Stimulated activated CD4-positive, alpha-beta T cell treated with anti-CD3 and anti-CD28 coated beads, Interleukin-4, amount 100 ng/mL, for 24 hours (primary cell): ENCODE results near the gene PDGFRB.

Experiments used
- DNase-seq: peaks from one replicate; pipeline ENCODE4 v3.0.0-alpha.2; 2020

Gene PDGFRB

DNA sequence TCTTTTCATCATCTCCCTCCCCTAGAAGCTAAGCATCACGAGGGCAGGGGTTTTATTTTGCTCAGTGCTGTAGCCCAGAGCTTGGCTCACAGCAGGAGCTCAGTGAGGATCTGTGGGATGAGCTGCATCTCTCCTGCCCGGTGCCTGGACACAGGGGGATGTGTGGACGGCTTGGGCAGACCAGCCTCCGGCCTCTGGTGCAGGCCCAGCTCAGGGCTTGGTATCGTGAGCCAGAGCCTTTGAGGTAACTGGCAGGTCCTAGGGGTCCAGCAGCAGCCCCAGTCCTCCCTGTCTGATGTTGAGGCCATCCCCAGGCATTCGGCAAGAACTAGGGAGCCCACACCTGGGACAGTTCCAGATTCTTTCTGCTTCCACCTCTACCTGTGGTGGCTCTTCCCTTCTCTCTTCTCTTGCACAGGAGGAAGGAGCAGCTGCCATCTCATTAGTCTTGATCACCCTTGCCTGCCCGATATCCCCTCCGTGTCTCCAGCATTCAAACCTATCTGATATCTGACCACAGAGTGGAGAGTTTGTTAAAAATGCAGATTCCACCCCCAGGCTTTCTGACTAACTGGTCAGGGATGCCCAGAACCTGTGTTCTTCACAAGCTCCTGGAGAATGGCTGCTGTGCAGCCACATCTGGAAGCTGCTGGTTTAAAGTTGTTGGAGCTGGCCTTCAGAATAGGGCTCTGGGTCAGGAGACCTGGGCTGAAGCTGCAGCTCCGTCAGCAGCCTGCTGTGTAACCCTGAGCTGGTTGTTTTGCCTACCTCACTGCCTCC is 26.3 kb upstream of the PDGFRB start:
- no peak for DNase-seq

DNA sequence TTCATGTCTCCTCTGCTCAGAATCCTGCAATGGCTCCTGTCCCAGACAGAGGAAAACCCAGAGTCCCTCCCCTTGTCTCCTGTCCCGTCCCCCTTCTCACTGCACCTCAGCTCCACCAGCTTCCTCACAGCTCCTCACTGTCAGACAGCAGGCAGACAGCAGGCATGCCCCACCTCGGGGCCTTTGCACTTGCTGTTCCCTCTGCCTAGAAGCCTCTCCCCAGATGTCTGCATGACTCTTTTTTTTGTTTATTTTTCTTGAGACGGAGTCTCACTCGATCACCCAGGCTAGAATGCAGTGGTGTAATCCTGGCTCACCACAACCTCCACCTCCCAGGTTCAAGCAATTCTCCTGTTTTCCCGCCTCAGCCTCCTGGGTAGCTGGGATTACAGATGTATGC is 25.4 kb upstream of the PDGFRB start:
- DNase-seq = no peak

DNA sequence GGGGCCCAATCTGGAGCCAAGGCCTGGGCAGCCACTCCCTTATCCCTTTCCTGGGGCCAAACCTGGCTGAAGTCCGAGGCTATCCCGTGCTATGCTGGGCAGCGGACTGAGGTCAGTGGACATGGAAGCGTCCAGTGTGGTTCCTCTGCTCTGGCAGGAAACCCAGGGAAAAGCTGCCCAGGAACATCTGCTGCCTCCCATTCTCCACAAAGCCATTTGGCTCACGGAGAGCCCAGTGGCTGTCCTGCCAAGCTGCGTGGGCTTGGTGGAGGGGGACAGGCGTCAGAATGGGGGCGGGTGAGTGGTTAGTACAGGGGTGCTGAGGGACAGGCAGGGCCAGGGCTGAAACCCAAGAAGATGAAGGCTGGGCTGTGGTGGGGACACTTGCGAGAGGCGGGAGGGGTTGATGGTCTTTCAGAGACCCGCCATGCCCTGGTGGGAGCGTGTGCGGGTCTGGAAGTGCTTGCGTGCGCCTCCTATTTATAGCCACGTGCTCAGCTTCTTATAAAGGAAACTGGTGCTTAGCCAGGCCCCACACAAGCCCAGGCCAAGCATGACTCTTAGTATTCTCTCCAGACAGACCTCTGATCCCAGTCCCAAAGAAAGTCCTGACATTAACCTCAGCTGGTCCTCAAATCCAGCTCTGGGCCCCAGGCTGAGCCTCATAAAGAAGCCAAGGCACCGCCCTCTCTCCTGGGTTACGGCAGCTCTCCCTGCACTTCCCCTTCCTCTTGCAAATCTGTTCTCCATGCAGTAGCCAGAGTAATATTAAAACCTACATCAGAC is 24.8 kb upstream of the PDGFRB start:
- DNase-seq = no peak

DNA sequence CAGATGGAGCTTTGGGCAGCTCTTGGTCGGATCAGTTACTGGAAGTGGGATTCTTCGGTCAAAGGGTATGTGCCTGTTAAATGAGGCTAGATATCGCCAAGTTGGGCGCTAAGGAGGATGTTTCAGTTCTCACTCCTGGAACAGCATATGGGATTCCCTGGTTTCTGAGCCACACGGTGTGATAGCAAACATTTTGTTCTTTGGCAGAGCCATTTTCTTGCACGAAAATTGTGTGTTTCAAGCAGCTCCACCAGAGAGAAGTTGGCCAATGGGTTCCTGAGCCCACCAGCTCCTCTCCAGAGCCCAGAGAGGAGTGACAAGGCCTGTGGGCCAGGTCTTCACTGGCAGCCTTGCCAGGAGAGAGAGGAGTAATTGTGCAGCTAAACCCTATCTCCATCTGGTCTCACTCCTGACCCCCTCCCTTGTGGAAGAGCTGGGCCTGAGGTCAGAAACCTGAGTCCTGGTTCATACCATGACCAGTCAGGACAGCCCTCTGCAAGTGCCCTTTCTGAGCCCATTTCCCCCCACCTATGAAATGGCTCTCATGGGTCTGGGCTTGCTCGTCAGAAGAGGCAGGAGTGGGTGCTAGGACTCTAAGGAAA is 23.5 kb upstream of the PDGFRB start:
- DNase-seq = no peak

DNA sequence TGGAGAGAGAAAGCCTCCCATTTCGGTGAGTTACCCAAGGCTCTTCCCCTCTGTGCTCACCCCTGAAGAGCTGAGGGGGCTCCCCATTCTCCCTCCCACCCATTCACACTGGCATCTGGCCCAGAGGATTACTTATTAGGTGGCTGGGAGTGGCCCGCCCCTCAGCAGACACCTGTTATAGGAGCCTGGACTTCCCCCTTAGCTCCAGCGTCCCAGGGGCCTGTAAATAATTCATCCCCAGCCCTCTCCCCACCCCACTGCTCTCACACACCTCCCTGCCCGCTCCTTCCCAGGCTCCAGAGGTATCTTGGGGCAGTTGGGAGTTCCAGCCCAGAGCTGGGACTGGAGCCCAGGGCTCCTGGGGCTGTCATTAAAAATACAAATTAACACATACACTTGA is 22.6 kb upstream of the PDGFRB start:
- DNase-seq = no peak

DNA sequence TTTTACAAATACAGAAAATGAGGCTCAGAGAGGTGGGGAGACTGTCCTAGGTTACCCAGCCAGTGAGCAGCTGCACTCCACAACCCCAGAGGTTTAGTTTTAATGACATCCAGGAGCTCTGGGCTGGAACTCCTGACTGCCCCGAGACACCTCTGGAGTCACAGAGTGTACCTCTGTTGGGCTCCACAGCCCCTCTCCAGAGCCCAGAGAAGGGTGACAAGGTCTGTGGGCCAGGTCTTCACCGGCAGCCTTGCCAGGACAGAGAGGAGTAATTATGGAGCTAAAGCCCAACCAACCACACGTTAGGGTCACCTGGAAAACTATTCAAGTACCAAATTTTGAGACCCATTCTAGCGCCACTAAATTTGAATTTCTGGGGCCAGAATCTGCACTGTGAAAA is 22.1 kb upstream of the PDGFRB start:
- no peak for DNase-seq

DNA sequence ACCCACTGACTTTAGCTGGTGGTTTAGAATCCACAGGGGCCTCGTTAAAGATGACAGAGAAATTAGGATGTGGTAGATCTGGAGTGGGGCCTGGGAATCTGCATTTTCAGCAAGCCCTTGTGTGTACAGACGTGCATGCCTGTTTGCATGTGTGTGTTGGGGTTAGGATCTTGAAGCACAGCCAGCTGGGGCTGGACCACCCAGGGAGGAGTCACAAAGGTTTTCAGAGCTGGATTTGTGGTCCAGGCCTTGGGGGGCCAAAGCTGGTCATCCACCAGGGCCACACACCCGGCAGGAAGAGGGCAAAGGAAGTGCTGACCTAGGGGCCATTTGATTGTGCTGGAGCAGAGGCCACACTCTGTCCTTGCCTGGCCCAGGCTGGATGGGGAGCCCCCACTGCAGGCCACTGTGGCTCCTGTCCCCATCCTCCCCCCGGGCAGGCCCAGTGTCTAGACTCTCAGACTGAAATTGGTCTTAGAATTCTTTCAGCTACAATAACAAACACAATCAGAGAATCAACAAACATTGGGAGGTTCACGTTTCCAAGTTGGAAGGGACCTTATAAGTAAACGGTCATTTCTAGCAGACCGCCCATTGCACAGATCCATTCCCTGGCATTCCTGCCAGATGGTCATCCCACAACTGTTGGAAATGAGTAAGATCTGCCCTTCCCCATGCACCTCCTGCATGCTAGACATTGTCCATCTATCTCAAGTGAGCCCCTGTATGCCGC is 21.3 kb upstream of the PDGFRB start:
- no peak for DNase-seq

DNA sequence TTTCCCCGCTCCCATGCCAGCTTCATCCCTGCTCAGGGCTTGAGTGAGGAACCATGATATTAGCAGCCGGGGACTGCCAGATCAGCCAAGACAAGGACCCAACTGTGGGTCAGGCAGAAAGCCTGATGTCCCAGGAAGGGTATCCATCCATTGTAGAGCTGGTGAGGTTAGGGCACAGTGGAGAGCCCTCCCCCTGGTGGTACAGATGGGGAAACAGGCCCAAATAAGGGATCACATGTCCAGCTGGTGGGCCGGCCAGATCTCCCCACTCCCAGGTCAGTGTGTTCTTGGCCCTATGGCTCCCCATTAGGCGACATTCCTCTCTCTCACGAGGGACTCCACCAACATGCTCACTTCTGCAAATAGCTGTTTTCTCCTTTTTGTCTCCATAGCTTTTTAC is 19.9 kb upstream of the PDGFRB start:
- no peak for DNase-seq

DNA sequence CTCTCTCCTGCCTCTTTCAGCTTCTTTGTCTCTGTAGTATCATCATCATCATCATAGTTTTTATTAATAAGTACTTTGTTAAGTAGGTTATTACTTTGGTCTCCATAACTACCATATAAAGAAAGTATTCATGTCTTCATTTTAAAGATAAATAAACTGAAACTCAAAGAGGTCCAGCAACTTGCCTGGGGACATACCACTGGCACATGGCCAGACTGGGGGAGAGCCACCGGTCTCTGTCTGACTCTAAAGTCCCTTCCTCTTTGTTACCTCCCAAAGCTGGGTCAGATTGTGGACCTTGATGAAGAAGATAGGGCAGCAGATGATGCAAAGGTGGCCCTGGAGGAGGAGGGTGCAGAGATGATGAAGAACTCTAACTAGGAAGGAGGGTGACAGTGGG is 19.4 kb upstream of the PDGFRB start:
- DNase-seq = no peak

DNA sequence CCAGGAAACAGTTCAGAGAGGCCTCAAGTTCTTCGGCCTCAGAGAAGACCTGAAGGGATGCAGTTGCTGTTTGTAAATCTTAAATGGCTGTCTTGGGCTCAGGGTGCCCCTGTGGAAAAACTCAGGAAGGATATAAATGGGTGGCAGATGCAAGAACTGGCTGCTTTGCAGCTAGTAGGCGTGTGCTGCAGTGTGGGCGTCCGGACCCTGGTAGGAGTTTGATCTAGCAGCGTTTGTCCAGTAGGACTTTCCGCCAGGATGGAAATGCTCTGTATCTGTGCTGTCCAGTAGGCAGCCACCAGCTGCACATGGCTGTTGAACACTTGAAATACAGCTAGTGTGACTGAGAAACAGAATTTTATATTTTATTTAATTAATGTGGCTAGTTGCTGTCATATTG is 18.6 kb upstream of the PDGFRB start:
- DNase-seq = no peak

DNA sequence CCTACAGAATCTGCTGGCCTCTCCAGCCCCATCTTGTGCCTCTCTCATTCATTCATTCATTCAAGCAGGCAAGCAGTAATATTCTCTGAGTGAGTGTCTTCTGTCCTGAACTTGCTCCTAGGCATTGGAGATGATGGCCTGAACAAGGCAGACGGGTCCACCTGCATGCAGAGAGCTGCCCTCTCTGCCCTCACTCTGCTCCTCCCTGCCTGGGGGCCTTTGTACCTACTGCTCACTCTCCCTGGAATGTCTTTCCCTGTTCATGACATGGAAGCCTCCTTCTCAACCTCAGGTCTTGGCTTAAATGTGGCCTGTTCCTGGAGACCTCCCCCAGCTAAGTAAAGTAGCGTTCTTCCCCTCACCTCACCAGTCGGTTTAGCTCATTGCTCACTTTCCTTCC is 17.5 kb upstream of the PDGFRB start:
- no peak for DNase-seq

DNA sequence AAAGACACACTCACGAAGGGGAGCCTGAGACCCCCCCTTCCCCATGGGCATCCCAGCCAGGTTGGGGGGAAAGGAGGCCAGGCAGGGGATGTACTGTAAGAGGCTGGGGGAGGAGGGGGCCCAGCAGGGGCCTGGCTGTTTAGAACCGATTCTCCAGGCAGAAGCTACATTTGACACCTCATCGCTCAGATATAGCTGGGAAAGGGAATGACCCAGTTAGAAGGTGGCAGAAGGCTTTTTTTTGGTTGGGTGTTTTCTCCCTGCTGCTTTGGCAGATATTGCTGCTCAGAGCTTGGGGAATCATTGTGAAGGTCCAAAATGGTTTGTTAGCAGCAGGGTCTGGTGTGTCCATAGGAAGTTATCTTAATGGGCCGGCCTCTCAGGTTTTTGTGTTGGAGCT is 16.9 kb upstream of the PDGFRB start:
- DNase-seq = no peak

DNA sequence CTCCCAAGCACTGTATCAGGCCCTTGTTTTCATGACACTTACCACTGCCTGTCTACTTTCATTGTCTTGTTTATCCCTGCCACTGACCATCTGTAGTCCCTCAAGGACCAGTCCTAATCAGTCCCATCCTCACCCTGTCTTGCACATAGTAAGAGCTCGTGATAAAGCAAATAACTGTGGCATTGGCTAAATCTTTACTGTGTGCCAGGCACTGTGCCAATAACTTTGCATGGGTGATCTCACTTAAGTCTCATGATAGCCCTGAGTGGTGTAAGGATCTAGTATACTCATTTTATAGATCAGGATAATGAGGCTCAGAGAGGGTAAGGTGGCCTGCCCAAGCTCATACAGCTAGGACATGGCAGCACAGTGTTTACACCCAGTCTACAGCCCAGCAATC is 16.5 kb upstream of the PDGFRB start:
- DNase-seq = no peak

DNA sequence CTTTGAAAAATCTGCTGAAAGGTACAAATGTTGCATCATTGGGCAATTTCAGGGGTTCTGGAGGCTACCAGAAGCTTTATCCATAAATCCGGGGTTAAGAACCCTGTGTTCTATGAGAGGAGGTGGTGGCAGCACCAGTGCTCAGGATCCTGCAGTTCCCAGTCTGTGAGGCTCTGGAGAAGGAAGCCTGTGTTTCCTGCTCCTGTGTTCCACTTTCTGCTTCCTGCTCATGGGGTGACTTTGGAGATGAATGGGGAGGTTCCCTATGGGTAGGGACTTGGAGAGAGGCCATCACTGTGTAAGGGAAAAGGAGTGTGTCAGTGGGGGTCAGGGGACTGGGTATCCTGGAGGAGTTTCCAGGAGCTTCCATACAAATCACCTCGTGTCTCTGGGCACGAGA is 13.2 kb upstream of the PDGFRB start:
- DNase-seq = no peak

DNA sequence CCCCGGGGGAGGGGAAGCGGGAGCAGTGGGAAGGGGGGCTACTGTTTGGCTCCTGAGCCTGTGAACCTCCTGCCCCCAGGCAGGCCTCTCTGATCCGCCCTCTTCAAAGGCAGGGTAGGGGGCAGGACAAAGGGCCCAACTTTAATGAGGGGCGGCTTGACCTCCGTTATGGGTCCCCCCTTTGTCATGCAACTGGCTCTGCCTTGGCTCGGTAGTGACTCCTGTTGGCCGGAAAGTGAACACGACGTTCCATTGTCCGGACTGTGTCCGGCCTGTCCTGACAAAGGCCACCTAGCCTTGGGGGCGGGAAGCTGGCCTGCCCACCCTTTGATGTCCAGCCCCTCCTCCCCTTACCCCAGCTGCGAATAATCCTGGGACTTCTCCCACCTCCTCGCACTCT is 12.3 kb upstream of the PDGFRB start:
- DNase-seq = no peak

DNA sequence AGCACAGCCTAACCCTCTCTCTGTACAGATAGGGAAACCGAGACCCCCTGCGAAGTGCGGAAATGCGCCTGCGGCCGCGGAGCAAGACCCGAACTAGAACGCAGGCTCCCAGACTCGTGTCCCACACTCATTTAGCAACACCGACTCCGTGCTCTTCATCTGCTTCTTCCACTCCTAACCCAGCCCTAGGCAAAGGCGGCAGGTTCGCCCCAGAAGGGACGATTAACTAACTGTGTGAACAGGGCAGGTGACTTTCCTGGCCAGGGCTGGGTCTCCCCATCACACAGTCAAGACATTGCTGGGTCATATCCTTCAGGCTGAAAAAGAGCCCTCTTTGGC is 11.8 kb upstream of the PDGFRB start:
- DNase-seq = no peak

DNA sequence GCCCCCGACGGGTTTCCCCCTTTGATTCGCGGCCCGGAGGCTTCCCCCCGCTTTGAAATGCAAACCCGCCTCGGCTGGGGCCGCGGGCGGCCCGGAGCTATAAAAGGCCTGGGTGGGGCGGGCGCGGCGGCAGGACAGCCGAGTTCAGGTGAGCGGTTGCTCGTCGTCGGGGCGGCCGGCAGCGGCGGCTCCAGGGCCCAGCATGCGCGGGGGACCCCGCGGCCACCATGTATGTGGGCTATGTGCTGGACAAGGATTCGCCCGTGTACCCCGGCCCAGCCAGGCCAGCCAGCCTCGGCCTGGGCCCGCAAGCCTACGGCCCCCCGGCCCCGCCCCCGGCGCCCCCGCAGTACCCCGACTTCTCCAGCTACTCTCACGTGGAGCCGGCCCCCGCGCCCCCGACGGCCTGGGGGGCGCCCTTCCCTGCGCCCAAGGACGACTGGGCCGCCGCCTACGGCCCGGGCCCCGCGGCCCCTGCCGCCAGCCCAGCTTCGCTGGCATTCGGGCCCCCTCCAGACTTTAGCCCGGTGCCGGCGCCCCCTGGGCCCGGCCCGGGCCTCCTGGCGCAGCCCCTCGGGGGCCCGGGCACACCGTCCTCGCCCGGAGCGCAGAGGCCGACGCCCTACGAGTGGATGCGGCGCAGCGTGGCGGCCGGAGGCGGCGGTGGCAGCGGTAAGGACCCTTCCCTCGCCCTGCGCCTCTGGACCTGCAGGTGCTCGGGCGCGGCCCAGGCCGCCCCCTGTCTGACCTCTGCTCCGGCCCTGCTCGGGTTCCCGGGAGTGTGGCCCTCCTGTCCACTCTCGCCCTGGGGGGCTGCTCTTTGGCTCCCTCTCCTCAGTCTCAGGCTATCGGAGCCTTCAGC is 11.2 kb upstream of the PDGFRB start, which contains the start of gene CDX1:
Gene CDX1, plus strand, starts transcription at position 129 of the 862 bp plus-strand sequence. Its CDS starts 99 bp downstream, at position 228.
- no peak for DNase-seq

DNA sequence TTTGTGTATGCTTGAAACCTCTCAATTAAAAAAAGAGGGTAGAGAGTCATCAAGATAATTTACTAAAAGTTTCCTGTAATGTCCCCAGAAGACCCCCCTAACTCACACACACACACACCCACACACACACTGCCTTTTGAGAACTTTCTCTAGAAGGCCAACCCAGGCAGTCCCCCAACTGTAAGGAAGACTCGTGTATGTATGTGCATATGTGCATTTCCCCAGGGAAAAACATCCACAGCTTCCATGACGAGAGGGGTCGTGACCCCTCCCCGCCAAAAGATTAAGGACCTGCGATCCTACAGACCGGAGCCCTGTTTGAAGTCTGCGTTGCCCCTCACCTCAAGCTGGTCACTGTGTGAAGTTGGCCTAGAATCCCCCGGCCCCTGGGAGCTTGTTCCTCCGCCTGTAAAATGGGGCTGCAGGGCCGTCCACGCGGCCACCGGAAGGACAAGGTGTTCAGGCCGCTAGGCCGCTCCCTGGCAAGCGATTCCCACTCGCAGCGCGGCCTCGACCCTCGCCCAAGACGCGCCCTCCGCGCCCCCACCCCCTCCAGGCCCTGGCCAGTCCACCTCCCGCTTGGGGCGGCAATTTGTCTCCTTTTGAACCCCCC is 10.5 kb upstream of the PDGFRB start:
- no peak for DNase-seq

DNA sequence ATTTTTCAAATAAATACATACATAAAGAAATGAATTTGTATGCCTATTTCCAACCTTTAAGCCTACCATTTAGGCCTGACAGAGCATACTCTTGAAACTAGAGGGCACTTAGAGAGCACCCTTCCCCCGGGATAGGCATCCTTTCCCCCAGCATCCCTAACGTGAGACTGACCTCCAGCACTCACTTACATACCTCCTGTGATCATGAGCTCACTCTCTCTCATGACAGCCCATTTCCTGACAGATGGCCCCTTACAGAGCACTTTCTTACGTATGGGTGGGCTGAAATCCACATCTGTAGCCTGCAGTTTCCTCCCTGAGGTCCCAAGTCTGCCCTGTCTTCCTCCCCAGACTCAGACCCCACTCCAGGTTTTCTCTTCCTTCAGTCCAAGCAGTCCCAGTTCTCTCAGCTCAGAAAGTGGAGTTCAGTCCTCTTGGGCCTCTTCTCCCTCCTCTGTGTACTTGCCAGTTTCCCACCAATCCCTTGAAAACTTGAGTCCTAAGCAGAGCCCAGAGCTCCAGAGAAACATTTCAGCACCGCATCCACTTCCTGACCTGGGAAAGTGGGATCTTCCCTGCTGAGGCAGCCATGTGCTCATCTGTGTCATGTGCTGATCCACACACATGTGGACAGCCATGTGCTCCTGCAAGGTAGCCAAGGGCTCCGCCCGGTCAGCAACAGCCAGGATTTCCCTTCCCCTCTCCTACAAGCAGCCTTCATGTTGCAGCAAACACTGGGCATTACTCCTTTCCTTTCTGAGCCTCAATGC is 8.8 kb upstream of the PDGFRB start:
- no peak for DNase-seq

DNA sequence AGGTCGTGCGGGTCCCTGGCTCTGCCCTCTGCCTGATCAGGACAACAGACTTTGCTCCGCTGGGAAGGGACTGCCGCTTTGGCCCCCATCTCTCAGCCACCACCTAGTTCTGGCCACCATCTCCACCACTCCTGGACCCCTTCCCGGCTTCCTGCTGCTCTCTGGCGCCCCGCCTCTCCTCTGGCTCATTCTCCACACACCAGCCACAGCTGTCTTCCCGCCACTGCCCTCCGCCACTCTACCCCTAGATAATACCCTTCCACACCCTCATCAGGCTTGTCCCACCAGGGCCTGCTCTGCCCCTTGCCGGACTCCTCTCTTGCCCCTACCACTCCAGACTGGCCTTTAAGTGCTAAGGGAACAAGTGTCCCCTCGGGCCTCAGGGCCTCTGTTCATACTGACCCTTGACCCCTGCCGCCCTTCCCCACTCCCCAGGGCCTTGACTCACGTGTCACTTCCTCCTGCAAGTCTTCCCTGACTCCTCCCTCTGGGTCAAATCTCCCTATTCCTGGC is 8.0 kb upstream of the PDGFRB start:
- DNase-seq = no peak

DNA sequence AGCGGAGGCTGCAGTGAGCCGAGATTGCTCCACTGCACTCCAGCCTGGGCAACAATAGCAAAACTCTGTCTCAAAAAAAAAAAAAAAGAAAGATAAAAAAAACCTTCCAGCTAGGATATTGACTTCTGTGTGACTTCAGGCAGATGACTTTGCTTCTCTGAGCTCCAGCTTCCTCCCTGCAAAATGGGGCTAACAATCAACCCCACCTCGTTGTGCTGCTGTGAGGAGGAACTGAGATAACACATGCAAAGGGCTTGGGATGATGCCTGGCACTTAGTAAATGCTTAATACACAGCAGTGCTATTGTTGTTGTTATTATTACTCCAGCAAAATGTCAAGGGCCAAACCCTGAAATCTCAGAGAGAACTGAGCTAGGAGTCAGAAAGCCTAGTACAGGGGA is 7.4 kb upstream of the PDGFRB start:
- DNase-seq = no peak
